Spleen (tissue), 7 donors: ENCODE measurements around the gene PLA2G4E.

Experiments
- CTCF ChIP-seq, 11 experiments: fragments of 200-600 bp in 7 of 11; fragments of 450-650 bp in 4 of 11; sonication (generic) in 4 of 11; IDR thresholded peaks in 8 of 11; conservative IDR thresholded peaks in 3 of 11; 1 replicate in 7 of 11; 2 replicates in 4 of 11; pipeline versions ENCODE4 v1.4.0 to v1.8.0; 2016 to 2021; ENCODE audit warnings: antibody characterized with exemption in 11 of 11, inconsistent platforms in 4 of 11, mild to moderate bottlenecking in 1 of 11
- POLR2A ChIP-seq, 3 donors: fragments of 450-650 bp; IDR thresholded peaks; one replicate each; pipeline ENCODE4 v1.5.1; 2017; ENCODE audit warnings: antibody characterized with exemption in 3 of 3, mild to moderate bottlenecking in 1 of 3
- POLR2AphosphoS5 ChIP-seq, 3 donors: sonication (generic); formaldehyde crosslinking; IDR thresholded peaks; one replicate each; pipeline ENCODE4 v1.5.1; 2017; ENCODE audit warnings: antibody characterized with exemption in 3 of 3
- donor health status: DM: no; HTN: no; CAD: no; lungs with moderate emphysema.
- donor health status: DM: no; HTN: no; CAD: no.
- donor health status: DM: no; HTN: no; CAD: no.

DNA sequence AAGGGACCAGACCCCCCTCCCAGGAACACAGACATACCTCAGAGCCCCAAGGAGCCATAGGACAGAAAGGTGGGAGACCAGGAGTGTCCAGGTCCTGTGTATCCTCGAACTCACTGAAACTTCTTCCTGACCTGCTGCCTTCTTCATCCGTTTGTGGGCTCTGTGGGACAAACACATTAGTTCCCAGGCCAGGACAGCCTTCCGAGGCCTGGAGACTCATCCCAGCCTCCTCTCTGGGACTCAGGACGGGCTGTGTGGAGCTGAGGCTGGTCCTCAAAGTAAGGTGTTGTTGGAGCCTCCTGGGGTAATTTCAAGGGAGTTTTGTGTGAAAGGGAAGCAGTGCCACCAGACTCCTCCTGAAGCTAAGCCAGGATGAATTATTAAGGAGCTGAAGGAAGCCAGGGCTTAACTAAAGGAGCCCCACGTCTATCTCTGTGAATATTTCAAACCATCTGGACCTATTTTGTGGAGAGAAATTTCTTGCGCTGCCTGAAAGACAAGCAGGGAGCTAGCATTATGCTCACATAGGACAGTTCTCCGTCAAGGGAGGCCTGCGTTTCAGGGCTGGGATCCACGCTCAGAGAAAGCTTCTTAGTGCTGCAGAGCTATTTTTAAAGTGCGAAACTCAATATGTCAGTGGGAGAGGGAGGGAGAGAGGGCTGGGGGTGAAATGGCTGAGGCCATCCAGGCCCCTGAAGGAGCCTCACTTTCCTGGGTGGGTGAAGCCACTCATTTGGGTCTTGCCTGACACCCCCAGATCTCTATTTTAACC lies 29.8 kb upstream of the PLA2G4E start:
- TF ChIP-seq CTCF (IDR thresholded peaks at IDR 0.05 in 8 of 11, conservative IDR thresholded peaks at IDR 0.05 in 3 of 11) (no peak), POLR2AphosphoS5 (IDR thresholded peaks at IDR 0.05) (no peak), POLR2A (IDR thresholded peaks at IDR 0.05) (no peak)
